H9 (cell line): ENCODE results near the gene LY6G5B. TPM values are rescaled to one million over a fixed set of nuclear protein-coding genes. Genes with fewer than 3 reads are reported as not detected.

Source experiments
- DNase-seq: peaks from one replicate; pipeline ENCODE4 v3.0.0-alpha.2; 2017
- H2AFZ ChIP-seq: one replicate; pipeline ENCODE4 v1.6.1; 2013; ENCODE audit warnings: mild to moderate bottlenecking, low read length, control low read depth, moderate library complexity
- H2AK5ac ChIP-seq: 2 replicates; pipeline ENCODE4 v1.6.1; 2013; ENCODE audit warnings: low read length, control low read depth, mixed read lengths; ENCODE audit not compliant: insufficient read length
- H2BK120ac ChIP-seq: one replicate; pipeline ENCODE4 v1.6.1; 2013; ENCODE audit warnings: low read depth, mild to moderate bottlenecking, low read length, control low read depth, inconsistent platforms; ENCODE audit not compliant: poor library complexity, severe bottlenecking
- H2BK12ac ChIP-seq: 2 replicates; pipeline ENCODE4 v1.6.1; 2013; ENCODE audit warnings: low read length, control low read depth, mixed read lengths, low read depth; ENCODE audit not compliant: insufficient read length
- H2BK15ac ChIP-seq: 2 replicates; pipeline ENCODE4 v1.6.1; 2013; ENCODE audit warnings: low read depth, low read length, control low read depth
- H2BK20ac ChIP-seq: one replicate; pipeline ENCODE4 v1.6.1; 2013; ENCODE audit warnings: low read depth, mild to moderate bottlenecking, low read length, control low read depth, inconsistent platforms; ENCODE audit not compliant: poor library complexity, severe bottlenecking
- H2BK5ac ChIP-seq: 2 replicates; pipeline ENCODE4 v1.6.1; 2013; ENCODE audit warnings: low read length, control low read depth, mixed read lengths; ENCODE audit not compliant: insufficient read length
- H3K14ac ChIP-seq: 2 replicates; pipeline ENCODE4 v1.6.1; 2013; ENCODE audit warnings: low read length, control low read depth; ENCODE audit not compliant: insufficient read depth
- H3K18ac ChIP-seq: 2 replicates; pipeline ENCODE4 v1.6.1; 2013; ENCODE audit warnings: low read depth, mild to moderate bottlenecking, mixed read lengths, low read length, control low read depth; ENCODE audit not compliant: insufficient read length
- H3K23ac ChIP-seq: 2 replicates; pipeline ENCODE4 v1.6.1; 2013; ENCODE audit warnings: low read length, control low read depth, mixed read lengths, low read depth; ENCODE audit not compliant: insufficient read length
- H3K23me2 ChIP-seq: 2 replicates; pipeline ENCODE4 v1.6.1; 2013; ENCODE audit warnings: low read depth, mild to moderate bottlenecking, mixed read lengths, low read length, control low read depth; ENCODE audit not compliant: insufficient read length, poor library complexity, severe bottlenecking
- H3K27ac ChIP-seq: 2 replicates; pipeline ENCODE4 v1.5.1; 2013; ENCODE audit warnings: low read length, control low read depth, mixed read lengths, low read depth; ENCODE audit not compliant: insufficient read length
- H3K27me3 ChIP-seq: 2 replicates; pipeline ENCODE4 v1.6.1; 2013; ENCODE audit warnings: low read length, control low read depth, inconsistent platforms; ENCODE audit not compliant: insufficient read depth
- H3K4ac ChIP-seq: 2 replicates; pipeline ENCODE4 v1.6.1; 2013; ENCODE audit warnings: low read depth, mild to moderate bottlenecking, control low read depth, inconsistent platforms, low read length, moderate library complexity
- H3K4me1 ChIP-seq: 2 replicates; pipeline ENCODE4 v1.6.1; 2013; ENCODE audit warnings: low read length, control low read depth, inconsistent platforms; ENCODE audit not compliant: insufficient read depth
- H3K4me2 ChIP-seq: 2 replicates; pipeline ENCODE4 v1.6.1; 2013; ENCODE audit warnings: low read length, control low read depth, mixed read lengths; ENCODE audit not compliant: insufficient read length, insufficient read depth
- H3K56ac ChIP-seq: 2 replicates; pipeline ENCODE4 v1.6.1; 2013; ENCODE audit warnings: low read depth, mild to moderate bottlenecking, mixed read lengths, low read length, control low read depth; ENCODE audit not compliant: insufficient read length
- H3K79me1 ChIP-seq: 2 replicates; pipeline ENCODE4 v1.6.1; 2013; ENCODE audit warnings: low read depth, mild to moderate bottlenecking, moderate library complexity, low read length, control low read depth, inconsistent platforms; ENCODE audit not compliant: insufficient read depth, poor library complexity, severe bottlenecking
- H3K79me2 ChIP-seq: 2 replicates; pipeline ENCODE4 v1.6.1; 2013; ENCODE audit warnings: low read length, control low read depth, inconsistent platforms; ENCODE audit not compliant: insufficient read depth
- H3K9ac ChIP-seq: 2 replicates; pipeline ENCODE4 v1.6.1; 2013; ENCODE audit warnings: low read length, control low read depth, mixed read lengths; ENCODE audit not compliant: insufficient read length; ENCODE audit errors: extremely low read depth
- H3K9me3 ChIP-seq: one replicate; pipeline ENCODE4 v1.6.1; 2013; ENCODE audit warnings: low read depth, low read length, inconsistent platforms; ENCODE audit not compliant: control insufficient read depth
- H3T11ph ChIP-seq: one replicate; pipeline ENCODE4 v1.6.1; 2013; ENCODE audit warnings: mild to moderate bottlenecking, low read length, control low read depth, inconsistent platforms
- H4K20me1 ChIP-seq: one replicate; pipeline ENCODE4 v1.6.1; 2013; ENCODE audit not compliant: control insufficient read depth, insufficient read length, insufficient read depth
- H4K5ac ChIP-seq: 2 replicates; pipeline ENCODE4 v1.6.1; 2013; ENCODE audit warnings: low read depth, mild to moderate bottlenecking, mixed read lengths, low read length, control low read depth; ENCODE audit not compliant: insufficient read length
- H4K8ac ChIP-seq: replicated peaks from 2 replicates; pipeline ENCODE4 v1.6.1; 2013; ENCODE audit warnings: low read length, control low read depth, mixed read lengths, low read depth; ENCODE audit not compliant: insufficient read length
- H4K91ac ChIP-seq: 2 replicates; pipeline ENCODE4 v1.6.1; 2013; ENCODE audit warnings: low read depth, mild to moderate bottlenecking, moderate library complexity, mixed read lengths, low read length, control low read depth; ENCODE audit not compliant: insufficient read length
- H3K27ac Mint-ChIP-seq, 3 experiments: 2 replicates in 2 of 3; 3 replicates in 1 of 3; pipeline ENCODE4 v1.8.0; 2020 to 2021; ENCODE audit warnings: mixed read lengths in 3 of 3, mild to moderate bottlenecking in 1 of 3, moderate library complexity in 1 of 3
- H3K27me3 Mint-ChIP-seq: 2 replicates; pipeline ENCODE4 v1.8.0; 2021; ENCODE audit warnings: low read depth, mild to moderate bottlenecking, moderate library complexity, mixed read lengths
- H3K36me3 Mint-ChIP-seq, 3 experiments: 2 replicates in 2 of 3; 3 replicates in 1 of 3; pipeline ENCODE4 v1.8.0; 2020 to 2021; ENCODE audit warnings: low read depth in 3 of 3, mixed read lengths in 3 of 3; ENCODE audit not compliant: insufficient read depth in 1 of 3
- H3K4me1 Mint-ChIP-seq, 2 experiments: 2 replicates each; pipeline ENCODE4 v1.8.0; 2020; ENCODE audit warnings: mixed read lengths in 2 of 2
- H3K4me3 Mint-ChIP-seq, 2 experiments: 2 replicates in 1 of 2; 3 replicates in 1 of 2; pipeline ENCODE4 v1.8.0; 2020 to 2021; ENCODE audit warnings: mild to moderate bottlenecking in 2 of 2, mixed read lengths in 2 of 2, moderate library complexity in 1 of 2
- H3K9me3 Mint-ChIP-seq, 2 experiments: 2 replicates in 1 of 2; 3 replicates in 1 of 2; pipeline ENCODE4 v1.8.0; 2020; ENCODE audit warnings: mild to moderate bottlenecking in 2 of 2, mixed read lengths in 2 of 2, moderate library complexity in 1 of 2
- WGBS: extraction: QIAGEN DNeasy Blood & Tissue Kit; methylation state at CpG from one replicate; pipeline ENCODE4 v1.1.7; 2013; ENCODE audit warnings: missing lambda C conversion rate, low lambda C conversion rate, mixed read lengths; ENCODE audit not compliant: insufficient read length; ENCODE audit errors: extremely low coverage; 5-methylcytosine and 5-hydroxymethylcytosine counted together
- total RNA-seq: library from RNA; stranded (reverse); gene quantifications from 2 replicates; pipeline ENCODE4 v1.2.1, GENCODE V29; 2021
- TF ChIP-seq, protein P1 (sequence below): fragments of 200-600 bp; sonication (generic); conservative IDR thresholded peaks from 3 replicates; pipeline ENCODE4 v1.8.0; 2021; ENCODE audit warnings: antibody characterized with exemption, mild to moderate bottlenecking

LY6G5B gene
- total RNA-seq, 1 experiment from 2014 or later, result 21.6 TPM

GRCh38 chr6:31687321-31687720 is 17.5 kb downstream of the LY6G5B start:
- Histone ChIP-seq H3K27ac (no peak overlapping the region), H2BK20ac (no peak overlapping the region), H4K8ac (no peak overlapping the region), H3K56ac (no peak overlapping the region), H2AK5ac (no peak overlapping the region), H3K79me2 (no peaks in the 10 kb centered on the region), H3K4ac (no peak overlapping the region), H3K23ac (no peak overlapping the region), H3K79me1 (no peaks in the 10 kb centered on the region), H4K5ac (no peak overlapping the region), H2BK5ac (no peak overlapping the region), H2BK12ac (no peak overlapping the region), H2BK15ac (no peak overlapping the region), H3K27me3 (no peaks in the 10 kb centered on the region; the same call in 1 of the 2 replicates), H3T11ph (no peak overlapping the region), H2AFZ (no peak overlapping the region), H3K23me2 (peaks cover 9% of the 10 kb centered on the region), H2BK120ac (no peak overlapping the region), H4K91ac (no peak overlapping the region), H3K4me2 (no peak overlapping the region), H4K20me1 (no peaks in the 10 kb centered on the region), H3K4me1 (no peaks in the 10 kb centered on the region), H3K18ac (no peak overlapping the region), H3K9me3 (no peaks in the 10 kb centered on the region), H3K9ac (no peak overlapping the region), H3K14ac (no peak overlapping the region)
- WGBS, result no CpG with 5 or more reads among the region's 8 CpGs
- Mint-ChIP-seq H3K36me3 (peaks cover 14 to 49% (median 32%) of the 10 kb centered on the region in 3 experiments), H3K4me3 (no peak overlapping the region), H3K9me3 (no peaks in the 10 kb centered on the region; a peak in 2 of 5 replicates), H3K4me1 (peaks cover 13 to 19% of the 10 kb centered on the region in 2 experiments), H3K27me3 (peaks cover 8% of the 10 kb centered on the region), H3K27ac (0 out of 7 replicates have a peak overlapping the region, but pooled peaks of 1 of the 3 experiments have one; percentile 23)
- DNase-seq, result no peak
- TF ChIP-seq, protein P1, sequence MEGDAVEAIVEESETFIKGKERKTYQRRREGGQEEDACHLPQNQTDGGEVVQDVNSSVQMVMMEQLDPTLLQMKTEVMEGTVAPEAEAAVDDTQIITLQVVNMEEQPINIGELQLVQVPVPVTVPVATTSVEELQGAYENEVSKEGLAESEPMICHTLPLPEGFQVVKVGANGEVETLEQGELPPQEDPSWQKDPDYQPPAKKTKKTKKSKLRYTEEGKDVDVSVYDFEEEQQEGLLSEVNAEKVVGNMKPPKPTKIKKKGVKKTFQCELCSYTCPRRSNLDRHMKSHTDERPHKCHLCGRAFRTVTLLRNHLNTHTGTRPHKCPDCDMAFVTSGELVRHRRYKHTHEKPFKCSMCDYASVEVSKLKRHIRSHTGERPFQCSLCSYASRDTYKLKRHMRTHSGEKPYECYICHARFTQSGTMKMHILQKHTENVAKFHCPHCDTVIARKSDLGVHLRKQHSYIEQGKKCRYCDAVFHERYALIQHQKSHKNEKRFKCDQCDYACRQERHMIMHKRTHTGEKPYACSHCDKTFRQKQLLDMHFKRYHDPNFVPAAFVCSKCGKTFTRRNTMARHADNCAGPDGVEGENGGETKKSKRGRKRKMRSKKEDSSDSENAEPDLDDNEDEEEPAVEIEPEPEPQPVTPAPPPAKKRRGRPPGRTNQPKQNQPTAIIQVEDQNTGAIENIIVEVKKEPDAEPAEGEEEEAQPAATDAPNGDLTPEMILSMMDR, result no peak
